Measurements from ENCODE around the gene CDH22.

The CDH22 gene

DNA sequence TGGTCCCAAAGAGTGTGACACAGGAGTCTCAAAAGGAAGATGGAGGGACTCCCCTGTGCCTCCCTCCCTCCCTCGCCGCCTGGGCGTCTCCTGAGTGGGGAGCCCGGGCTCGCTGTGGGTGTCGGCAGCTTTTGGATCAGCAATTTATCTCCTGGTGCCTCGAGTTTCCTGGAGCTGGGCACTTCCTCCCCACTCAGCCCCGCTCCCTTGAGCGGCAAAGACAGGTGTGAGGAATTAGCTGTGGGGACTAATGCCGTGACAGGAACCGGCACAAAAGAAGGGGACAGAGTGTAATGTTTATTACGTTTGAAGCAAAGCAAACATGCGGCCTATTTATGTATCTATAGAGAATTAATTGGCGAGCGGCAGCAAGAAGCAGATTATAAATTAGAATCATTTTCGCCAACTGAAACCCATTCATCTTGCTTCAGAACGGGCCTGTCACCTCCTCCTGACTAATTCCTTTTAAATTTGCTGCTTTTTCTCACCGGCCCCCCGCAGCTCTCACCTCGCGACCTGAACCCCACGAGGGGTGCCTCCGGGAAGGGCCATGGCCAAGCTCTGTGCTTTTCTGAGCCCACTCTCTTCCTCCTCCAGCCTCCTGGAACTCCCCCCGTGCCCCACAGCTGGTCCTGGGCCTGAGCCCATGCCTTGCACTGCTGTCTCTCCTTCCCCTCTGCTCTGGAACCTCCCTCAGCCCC, 8.8 kb upstream of the CDH22 start:
- DNase-seq: no peak

DNA sequence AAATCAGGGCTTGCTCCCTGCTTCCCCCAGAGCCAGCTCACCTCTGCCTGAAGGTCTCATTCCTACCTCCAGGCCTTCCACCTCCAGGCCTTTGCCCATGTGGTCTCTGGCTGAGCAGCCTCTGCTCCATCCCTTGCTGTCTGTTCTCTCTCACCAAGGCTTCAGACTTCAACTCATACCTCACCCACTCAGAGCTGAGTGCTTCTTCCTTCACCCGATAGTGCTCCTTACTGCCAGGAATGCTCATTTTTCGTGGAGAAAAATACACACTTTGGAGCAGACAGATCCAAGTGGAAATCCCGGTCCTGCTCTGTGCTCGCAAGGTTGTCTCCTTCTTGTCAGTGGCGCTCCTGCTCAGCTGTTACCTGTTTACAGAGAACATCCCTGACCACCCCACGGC, 7.0 kb upstream of the CDH22 start:
- DNase-seq: no peak

DNA sequence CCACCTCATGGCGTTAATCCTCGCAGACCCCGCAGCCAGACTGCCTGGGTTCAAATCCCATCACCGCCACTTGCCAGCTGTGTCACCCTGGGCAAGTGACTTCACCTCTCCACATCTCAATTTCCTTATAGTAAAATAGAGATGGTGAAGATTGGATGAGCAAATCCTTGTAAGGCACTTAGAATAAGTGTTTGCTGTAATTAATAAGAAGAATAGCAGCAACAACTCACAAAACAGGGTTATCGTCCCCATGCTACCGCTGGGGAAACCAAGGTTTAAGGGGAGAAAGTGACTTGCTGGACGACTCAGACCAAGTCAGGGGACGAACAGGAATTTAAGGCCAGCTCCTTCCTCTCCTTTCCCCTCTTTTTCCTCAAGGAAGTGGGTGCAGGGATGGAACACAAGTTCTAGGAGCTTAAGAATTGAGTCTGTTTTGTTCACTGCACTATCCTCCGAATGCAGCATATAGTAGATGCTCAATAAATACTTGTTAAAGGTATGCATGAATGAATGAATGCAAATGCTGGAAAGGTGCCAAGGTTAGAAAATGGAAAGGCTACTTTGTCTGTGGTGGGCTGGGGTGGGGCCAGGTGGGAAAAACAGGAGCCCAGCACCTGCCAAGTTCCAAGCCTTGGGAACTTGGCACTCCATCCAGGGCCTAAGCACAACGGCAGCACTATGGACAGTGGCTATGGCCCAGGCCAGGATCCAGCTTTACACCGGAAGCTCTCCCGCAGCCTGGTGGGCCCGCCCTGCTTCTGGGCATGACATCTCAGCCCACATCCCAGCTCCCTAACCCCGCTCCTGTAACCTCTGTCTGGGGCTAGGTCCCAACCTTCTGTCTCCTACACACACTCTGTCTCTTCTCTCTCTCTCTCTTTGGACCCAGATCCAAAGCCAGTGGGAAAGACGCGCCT, 4.9 kb upstream of the CDH22 start:
- DNase-seq: no peak

DNA sequence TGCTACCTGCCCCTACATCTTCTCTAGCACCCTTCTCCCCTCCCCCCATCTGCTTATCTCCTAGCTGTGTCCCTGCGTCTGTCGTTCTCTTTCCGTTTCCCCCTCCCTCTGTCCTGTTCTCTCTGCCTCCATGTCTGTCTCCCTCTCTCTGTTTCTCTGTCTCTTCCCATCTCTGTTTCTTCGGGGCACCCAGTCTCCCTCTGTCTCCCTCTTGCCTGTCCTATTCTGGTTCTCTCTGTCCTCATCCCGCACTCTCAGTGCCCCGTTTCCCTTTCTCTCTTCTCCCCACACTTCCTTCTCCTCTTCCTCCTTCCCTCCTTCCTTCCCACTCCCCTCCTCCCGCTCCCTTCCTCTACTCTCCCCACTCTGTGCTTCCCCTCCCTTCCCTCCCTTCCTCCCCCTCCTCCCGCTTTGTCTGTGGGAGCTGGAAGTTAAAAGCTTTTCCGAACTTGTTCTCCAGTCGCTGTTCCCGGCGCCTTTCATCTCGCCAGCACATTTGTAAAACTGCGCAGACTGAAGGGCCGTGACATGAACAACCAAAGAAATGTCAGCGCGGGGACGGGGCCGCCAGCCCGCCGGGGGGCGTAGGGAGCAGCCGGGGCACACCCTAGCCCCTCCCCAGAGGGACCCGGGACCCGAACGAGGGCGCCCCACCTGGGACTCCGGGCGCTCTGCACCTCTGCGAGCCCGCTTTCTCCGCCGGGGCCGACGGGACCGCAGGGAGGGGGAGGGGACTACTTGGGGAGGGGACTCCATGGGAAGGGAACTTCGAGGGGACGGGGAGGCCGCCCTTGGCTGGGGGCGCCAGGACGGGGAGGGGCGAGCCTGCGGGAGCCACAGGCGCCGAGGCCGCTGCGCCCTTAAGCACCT, 4.0 kb upstream of the CDH22 start:
- DNase-seq: no peak

DNA sequence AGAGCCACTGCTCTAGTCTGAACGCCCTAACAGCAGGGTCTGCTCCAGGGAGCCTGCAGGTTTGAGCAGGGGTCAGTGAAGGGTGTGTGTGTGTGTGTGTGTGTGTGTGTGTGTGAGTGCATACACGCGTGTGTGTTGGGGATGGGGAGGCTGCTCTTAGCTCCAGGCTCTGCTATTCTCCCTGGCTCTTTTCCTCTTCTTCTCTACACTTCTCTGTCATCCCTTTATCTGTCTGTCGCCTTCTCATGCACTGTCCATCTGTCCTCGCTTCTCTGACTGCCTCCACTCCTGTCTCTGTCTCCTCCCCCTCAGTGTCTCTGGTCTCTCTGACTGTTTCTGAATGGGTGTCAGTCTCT, 3.4 kb upstream of the CDH22 start:
- no peak for DNase-seq

DNA sequence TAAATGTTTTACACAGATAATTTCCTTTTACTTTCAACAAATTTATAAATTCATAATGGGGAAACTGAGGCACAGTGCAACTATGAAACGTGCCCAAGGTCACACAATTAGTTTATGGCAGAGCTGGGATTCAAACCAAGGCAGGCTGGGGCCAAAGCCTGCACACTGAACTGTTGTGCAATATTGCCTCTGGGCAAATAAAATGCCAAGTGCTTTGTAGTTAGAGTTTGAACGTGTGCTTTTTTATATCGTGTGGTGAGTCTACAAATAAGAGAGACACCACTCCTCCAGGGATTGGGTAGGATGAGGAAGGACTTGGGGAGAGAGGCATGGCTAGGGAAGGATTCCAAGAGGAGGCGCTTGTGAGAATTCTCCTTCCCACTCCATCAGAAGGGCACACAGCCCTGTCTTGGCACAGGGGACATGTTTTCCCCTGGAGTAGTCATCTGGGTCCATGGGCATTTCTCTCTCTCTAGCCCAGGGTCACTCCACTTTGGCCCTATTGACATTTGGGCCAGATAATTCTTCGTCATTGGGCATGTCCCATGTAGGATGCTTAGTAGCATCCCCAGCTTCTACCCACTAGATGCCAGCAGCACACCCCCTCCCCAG, 2.8 kb upstream of the CDH22 start:
- DNase-seq: no peak

DNA sequence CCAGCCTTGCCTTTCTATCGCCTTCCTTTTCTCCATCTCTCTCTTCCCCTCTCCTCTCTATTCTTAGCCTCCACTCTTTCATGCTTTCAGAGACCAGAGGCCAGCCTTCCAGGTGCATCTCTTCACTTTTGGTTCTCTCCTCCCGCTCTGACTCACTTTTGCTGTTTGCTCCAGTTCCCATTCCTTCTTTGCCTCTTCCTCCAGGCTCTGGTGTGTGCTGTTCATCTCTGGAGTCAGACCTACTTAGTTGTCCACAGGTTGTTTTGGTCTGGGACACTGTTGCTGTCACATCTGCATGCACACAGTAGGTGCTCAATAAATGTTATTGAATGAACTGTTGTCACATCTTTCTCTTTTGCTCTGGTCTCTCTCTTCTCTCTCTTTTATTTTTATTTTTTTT, 1.6 kb upstream of the CDH22 start:
- no peak for DNase-seq

DNA sequence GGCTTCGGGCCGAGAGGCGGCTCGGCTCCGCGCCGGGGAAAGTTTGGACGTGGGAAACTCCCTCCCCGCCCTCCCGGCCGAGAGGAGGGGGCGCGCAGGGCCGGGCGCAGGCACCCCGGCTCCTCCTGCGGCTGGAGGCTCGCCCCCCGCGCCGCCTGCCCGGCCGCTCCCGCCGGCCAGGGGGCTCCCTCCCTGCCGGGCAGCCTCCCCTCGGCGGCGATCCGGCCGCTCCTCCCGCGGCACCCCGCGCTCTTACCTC, 370 bp downstream of the CDH22 start:
- DNase-seq: no peak

DNA sequence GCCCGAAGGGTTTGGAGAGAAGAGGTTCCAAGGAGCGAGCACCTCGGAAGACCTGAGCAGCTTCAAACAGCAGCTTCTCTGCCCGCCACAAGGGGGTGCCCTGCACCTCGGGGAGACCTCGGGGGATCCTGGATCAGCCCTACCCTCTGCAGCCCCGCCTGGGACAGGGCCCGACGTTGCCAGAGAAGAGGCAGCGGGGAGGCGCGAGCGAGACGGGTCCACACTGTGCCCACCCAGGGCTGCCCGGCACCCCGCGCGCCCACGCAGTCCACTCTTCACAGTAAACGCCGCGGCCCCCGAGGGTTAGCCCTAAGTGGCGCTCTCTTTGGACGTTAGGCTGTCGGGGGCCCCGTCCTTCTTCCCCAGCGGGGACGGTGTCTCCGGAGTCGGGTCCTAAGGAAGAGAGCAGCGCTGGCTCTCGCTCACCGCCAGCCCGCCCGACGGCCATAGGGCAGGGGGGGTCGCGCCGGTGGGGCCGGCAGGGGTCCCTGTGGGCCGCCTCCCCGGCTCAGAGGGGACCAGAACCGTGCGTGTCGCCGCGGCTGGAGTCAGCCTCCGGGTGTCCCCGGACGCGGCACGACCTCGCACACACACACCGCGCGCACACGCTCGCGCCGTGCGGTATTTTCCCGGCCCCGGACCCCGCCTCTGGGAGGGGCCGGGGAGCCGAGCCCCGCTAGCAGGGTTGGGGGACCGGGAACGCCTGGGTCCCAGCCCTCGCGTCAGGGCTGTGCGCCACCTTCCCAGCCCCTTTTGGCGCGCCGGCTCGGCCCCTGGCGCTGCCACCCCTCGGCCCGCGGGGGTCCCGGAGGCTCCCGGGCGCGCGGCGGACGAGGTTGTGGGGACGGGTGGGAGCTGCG, 929 bp downstream of the CDH22 start:
- no peak for DNase-seq

DNA sequence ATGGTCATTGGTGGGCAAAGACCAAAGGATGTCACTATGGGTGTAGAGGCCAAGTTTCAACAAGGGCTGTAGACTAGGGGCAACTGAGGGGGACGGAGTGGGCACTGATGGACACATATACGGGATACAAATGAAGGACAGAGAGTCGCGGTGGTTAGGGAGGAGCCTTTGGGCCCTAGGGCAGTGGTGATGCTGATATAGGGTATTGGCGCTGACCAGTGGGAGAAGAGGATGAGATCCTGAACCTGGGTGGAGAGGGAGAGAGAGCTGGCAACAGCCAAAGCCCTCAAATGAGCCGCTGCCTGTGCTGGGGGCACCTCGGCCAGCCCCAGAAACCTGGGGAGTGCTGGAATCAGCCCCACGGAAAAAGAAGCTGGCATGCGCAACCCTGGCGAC, 1.6 kb downstream of the CDH22 start:
- no peak for DNase-seq

DNA sequence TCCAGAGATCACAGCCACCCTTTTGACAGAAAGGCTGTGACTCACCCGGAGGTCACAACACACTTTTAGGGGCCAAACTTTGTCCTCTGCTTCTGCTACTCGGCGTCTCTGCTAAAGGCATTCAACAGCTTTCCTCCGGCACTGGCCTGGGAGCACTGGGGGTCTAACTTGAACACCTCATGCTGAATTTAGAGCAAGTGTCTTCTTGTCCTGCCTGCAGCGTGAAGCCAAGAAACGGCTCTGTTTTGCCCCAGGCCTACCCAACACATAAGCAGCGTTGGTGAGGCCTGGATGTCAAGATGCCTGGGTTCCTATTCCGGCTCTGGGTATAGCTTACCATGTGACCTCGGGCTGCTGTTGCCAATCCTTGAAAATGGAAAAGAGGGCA, 2.3 kb downstream of the CDH22 start:
- no peak for DNase-seq

DNA sequence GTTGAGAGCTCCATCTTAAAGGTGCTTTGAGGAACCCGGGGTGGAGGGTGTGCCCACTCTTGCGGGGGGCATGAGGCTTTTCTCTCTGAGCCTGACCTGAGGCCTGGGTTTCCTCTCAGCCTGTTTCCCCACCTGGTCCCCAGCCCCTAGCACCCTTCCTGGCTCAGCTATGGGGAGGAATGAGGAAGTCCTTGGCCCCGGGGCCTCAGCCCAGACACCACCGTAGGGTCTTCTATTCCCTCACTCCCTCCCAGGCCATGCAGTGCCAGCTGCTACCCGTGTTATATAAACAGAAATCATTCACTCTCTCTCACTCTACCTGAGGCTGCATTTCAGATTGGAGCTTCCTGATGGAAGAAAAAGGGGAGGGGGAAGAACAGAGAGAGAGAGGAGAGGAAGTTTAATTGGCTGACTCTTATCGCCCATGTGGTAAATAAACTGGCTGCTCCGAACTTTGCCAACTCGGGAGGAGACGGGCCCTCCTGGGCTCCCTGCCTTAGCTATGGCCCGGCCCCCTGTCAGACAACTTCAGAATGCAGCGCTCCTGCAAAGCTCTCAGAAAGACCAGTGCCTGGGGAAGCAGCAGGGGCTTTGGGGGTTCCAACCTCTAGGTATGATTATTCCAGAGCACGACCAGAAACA, 2.8 kb downstream of the CDH22 start:
- no peak for DNase-seq

DNA sequence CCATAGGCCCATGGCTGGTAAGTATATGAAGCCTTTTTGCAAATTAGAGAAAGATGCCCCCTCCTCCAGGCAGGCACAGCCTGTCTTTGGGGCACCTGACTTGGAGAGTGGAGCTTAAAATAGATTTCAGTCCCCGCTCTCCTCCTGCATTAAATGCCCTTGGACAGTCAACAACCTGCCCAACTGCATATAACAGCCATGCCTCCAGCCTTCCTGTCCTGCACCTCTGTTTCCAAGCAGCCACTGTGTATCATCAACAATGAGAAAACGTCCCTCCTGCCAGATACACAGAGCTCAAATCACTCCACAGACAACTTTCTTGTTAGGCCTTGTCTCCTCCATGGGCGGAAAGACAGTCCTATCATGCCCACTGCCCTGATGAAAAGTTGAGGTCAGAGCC, 3.4 kb downstream of the CDH22 start:
- DNase-seq: no peak

DNA sequence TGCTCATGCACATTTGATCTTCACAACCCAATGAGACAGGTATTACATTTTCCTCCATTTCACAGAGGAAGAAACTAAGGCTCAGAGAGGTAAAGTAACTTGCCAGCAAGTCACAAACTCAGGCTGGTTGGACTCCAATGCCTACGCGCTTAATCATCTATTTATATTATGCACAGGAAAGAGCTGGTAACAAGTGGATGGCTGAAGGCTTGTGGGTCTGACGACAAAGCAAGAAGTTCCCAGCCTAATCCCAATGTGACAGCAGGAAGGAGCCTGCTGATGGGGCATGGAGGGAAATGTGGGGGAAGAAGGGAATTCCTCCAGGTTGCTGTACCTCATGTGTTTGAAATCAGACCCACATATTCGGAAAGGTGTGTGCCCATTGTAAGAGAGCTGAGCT, 3.9 kb downstream of the CDH22 start:
- DNase-seq: no peak

DNA sequence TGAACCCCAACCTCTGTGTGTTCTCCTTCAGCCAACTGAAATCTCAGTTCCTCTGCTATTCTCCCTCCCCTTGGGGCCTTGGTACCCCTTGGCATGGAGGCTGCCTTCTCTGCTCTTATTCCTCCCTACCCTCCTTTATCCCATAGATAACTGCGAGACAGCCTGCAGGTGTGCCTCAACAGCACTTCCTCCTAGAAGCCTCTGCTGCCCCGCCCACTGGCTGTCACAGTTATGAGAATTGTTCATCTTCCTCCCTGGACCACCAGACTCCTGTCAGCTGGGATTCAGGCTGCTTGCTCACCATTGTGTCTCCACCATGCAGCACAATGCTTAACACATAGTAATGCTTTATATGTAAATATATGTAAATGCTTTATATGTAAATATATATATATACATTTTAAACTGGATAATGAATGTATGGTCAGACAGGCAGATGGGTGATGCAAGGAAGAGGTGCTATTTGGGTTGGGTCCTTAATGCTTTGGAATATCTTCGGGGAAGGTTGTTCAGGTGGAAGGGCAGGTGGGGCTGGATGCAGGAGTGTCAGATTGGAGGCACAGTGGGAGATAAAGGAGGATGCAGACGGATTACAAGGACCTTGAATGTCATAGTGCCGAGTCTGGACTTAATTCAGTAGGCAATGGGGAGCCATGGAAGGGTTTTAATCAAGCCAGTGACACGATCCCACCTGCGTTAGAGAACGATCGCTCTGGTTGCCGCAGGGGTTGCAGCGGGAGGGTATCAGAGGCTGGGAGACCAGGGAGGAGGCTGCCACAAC, 4.9 kb downstream of the CDH22 start:
- no peak for DNase-seq

DNA sequence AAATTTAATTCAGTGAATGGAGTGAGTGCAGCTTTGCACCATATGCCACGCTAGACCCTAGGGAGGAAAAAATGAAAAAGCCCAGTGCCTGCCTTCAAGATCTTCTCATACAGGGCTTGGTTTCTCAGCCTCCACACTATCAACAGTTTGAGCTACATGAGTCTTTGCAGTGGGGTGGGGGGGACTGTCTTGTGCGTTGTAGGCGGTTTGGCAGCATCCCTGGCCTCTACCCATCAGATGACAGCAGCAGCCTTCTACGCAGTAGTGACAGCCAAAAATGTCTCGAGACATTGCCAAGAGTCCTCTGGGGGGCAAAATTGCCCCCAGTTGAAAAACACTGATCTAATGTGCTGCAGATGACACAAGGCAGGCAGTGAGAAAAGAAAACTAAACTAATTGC, 6.2 kb downstream of the CDH22 start:
- no peak for DNase-seq

DNA sequence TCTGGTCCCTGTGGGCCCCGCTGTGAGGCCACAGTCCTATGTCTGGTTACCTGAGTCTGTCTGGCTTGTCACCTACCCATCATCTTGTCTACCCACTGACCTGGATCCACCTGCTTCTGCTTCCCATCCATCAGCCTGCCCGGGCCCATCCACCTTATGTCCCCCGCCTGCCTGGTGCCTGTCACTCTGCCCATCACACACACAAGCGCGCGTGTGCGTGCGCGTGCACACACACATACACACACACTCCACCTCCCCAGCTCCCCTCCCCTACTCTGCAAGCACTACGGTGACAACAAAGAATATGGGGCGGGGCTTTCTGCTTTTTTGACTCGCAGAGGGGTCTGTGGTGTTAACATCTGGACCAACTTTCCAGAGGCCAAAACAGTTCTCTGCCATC, 8.0 kb downstream of the CDH22 start:
- no peak for DNase-seq

DNA sequence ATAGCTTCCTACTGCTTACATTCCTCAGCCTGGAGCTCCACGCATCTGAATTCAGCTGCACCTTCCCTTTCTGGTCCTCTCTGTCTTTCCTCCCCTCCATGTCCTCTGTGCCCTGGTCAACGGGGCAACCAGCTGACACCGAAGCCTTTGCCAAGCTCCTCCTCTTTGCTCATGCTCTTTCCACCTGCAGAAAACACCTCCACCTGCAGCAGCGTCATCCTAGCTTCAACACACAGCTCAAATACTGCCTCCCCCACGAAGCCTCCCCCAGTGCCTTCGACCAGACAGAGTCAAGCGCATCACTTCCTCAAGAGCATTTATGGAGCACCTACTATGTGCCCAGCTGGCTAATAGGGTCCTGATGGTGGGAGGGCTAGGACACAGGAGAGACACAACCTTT, 9.2 kb downstream of the CDH22 start:
- no peak for DNase-seq

DNA sequence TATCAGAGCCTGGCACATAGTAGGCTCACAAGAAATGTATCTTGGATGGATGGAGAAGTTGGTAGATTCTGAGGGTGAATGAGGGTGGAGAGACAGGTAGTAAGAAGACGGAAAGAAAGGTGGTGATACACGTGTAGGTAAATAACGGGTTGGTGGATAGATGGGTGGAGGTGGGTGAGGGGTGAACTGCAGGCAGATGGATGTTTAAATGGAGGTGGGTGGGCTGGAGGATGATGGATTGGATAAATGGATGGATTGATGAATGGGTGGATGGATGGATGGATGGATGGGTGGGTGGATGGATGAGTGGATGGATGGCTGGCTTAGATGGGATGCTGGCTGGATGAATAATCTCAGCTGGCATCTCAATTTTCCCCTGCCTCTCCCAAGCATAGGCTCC, 9.9 kb downstream of the CDH22 start:
- DNase-seq: no peak

DNA sequence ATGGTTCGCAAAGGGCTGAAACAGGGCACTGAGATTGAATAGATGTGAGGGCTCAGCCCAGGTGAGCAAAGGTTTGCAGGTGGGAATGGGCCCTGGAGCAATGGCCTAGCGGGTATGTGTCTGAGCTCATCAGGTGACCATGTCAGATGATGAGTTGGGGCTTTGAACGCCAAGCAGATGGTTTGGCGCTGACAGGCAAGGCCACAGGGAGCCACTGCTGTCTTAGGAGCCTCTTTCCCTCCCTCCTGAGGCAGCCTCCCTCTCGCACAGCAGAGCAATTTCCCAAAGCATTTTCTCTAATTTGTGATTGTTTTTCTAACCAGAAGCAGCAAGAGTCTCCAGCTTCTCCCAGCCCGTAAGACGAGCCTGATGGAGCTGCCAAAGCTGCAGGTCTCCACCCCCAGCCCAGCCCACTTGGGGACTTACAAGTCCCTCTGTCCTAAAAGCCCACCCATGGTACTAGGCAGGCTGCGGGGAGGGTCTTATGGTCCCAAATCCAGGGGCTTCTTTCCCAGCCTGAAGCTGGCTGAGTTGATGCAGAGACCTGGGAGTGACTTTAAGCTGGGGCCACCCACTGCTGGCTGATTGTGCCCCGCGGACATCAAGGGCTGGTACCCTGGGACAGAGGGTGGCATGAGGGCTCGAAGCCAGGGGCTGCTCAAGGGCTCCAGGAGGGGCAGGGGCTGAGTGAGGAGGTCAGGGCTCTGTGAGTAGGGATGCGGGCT, 11.6 kb downstream of the CDH22 start:
- no peak for DNase-seq

DNA sequence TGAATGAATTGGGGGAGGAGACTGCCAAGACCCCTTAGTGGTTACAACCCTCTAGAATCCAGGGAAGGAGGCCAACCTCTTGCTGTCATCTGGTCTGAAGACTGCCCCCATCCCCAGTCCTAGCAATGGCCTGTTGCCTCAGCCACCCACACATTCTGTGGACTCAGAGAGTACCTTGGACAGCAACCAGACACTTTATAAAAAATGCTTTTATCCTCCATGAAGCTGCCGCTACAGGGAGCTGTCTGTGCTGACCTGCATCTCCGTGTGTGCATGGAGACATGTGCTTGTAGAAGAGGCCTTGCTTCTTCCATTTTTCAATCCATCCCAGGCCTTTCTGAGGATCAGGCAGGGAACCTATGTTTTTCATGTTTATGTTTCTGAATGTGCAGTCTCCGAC, 15.2 kb downstream of the CDH22 start:
- no peak for DNase-seq

All from SHP77 treated with DMSO at 0.1 percent for 48 hours (cell line).